Upper lobe of left lung (tissue), 6 donors: ENCODE data around the gene TNFAIP8L3. TPM values are rescaled to one million over a fixed set of nuclear protein-coding genes. Genes with fewer than 3 reads are reported as not detected.

Experiments used
- ATAC-seq, 2 donors: fragments of 200-7000 bp; cut with Tn5 transposase; one replicate each; pipeline ENCODE4 v1.9.1; 2022; ENCODE audit warnings: mild to moderate bottlenecking in 2 of 2, moderate library complexity in 2 of 2; ENCODE audit not compliant: low FRiP score in 2 of 2
- DNase-seq, 2 donors: peaks; one replicate each; pipeline ENCODE4 v3.0.0-alpha.2; 2019 to 2020
- H3K27ac ChIP-seq, 4 donors: fragments of 200-600 bp; sonication (generic); one replicate each; pipeline ENCODE4 v1.5.1; 2016 to 2019
- H3K27me3 ChIP-seq, 4 donors: fragments of 200-600 bp; sonication (generic); one replicate each; pipeline ENCODE4 v1.5.1; 2017 to 2019
- H3K36me3 ChIP-seq, 4 donors: fragments of 200-600 bp; sonication (generic); one replicate each; pipeline ENCODE4 v1.5.1; 2016 to 2019
- H3K4me1 ChIP-seq, 4 donors: fragments of 200-600 bp; sonication (generic); one replicate each; pipeline ENCODE4 v1.5.1; 2018 to 2019
- H3K4me3 ChIP-seq, 4 donors: fragments of 200-600 bp; sonication (generic); one replicate each; pipeline ENCODE4 v1.5.1; 2017 to 2019; ENCODE audit warnings: mild to moderate bottlenecking in 2 of 4, moderate library complexity in 1 of 4
- H3K9me3 ChIP-seq, 4 donors: fragments of 200-600 bp; sonication (generic); one replicate each; pipeline ENCODE4 v1.5.1; 2018 to 2019
- CTCF ChIP-seq, 6 experiments: fragments of 450-650 bp in 4 of 6; fragments of 200-600 bp in 2 of 6; sonication (generic) in 2 of 6; IDR thresholded peaks; one replicate each; pipeline ENCODE4 v1.5.1; 2016 to 2019; ENCODE audit warnings: antibody characterized with exemption in 6 of 6
- EP300 ChIP-seq, 4 donors: sonication (generic); formaldehyde crosslinking; IDR thresholded peaks; one replicate each; pipeline ENCODE4 v1.5.1; 2017; ENCODE audit warnings: antibody characterized with exemption in 4 of 4, control low read depth in 2 of 4
- POLR2A ChIP-seq, 4 donors: fragments of 450-650 bp; IDR thresholded peaks; one replicate each; pipeline ENCODE4 v1.5.1; 2016 to 2017; ENCODE audit warnings: antibody characterized with exemption in 4 of 4, mild to moderate bottlenecking in 2 of 4
- POLR2AphosphoS5 ChIP-seq, 2 donors: sonication (generic); formaldehyde crosslinking; IDR thresholded peaks; one replicate each; pipeline ENCODE4 v1.5.1; 2017; ENCODE audit warnings: antibody characterized with exemption in 2 of 2
- WGBS, 2 donors: methylation state at CpG; one replicate each; pipeline ENCODE4 v1.1.5; 2017 to 2018; 5-methylcytosine and 5-hydroxymethylcytosine counted together
- total RNA-seq, 6 donors: library from RNA; depleted of rRNA in 4 of 6; stranded (reverse); fragments of >200 nt in 4 of 6; gene quantifications; one replicate each; pipeline versions ENCODE4 v1.1.0 to v1.2.1, GENCODE V29; 2016 to 2021
- donor health status: DM: no; HTN: no; CAD: no; lungs with moderate emphysema.
- donor health status: DM: no; HTN: yes; CAD: no; lungs with severe emphysema.

TNFAIP8L3 gene
- total RNA-seq, 6 donors from 2014 or later: 4.2 to 12.4 (median 7.1) TPM

GRCh38 chr15:51089699-51090453, 4.8 kb downstream of the TNFAIP8L3 start:
- no peak for ATAC-seq
- WGBS, 2 donors: 76 to 86% methylated on average over 4 of the region's 4 CpGs

GRCh38 chr15:51089041-51089440, 5.7 kb downstream of the TNFAIP8L3 start:
- no peak overlapping the region for H3K27ac ChIP-seq
- H3K27me3 ChIP-seq: peaks cover 0 to 10% (median 4%) of the 10 kb centered on the region in 4 donors
- no peaks in the 10 kb centered on the region for H3K36me3 ChIP-seq
- WGBS, 2 donors: 100% methylated on average over 1 of the region's 1 CpG
- no peak for DNase-seq
- H3K4me3 ChIP-seq: no peak overlapping the region
- no peak for ATAC-seq
- TF ChIP-seq POLR2AphosphoS5 (IDR thresholded peaks at IDR 0.05) (no peak), POLR2A (IDR thresholded peaks at IDR 0.05) (no peak), CTCF (IDR thresholded peaks at IDR 0.05) (no peak), EP300 (IDR thresholded peaks at IDR 0.05) (no peak)
- H3K9me3 ChIP-seq: no peaks in the 10 kb centered on the region
- peaks cover 0 to 11% (median 7%) of the 10 kb centered on the region in 4 donors for H3K4me1 ChIP-seq

More at GRCh38 chr15:51089699-51090453, 4.8 kb downstream of the TNFAIP8L3 start:
- DNase-seq: no peak
- peaks cover 0 to 18% (median 11%) of the 10 kb centered on the region in 4 donors for H3K4me1 ChIP-seq
- TF ChIP-seq POLR2AphosphoS5 (IDR thresholded peaks at IDR 0.05) (no peak), EP300 (IDR thresholded peaks at IDR 0.05) (no peak), CTCF (IDR thresholded peaks at IDR 0.05) (no peak), POLR2A (IDR thresholded peaks at IDR 0.05) (no peak)
- no peaks in the 10 kb centered on the region for H3K36me3 ChIP-seq
- H3K4me3 ChIP-seq: no peak overlapping the region
- H3K27ac ChIP-seq: peak overlapping the region in 1 of 4 donors; percentile 15
- no peaks in the 10 kb centered on the region for H3K9me3 ChIP-seq
- peaks cover 0 to 13% (median 6%) of the 10 kb centered on the region in 4 donors for H3K27me3 ChIP-seq

- WGBS, 2 donors: 93% methylated on average over 2 of the region's 2 CpGs; no CpG with 5 or more reads in 1 of the 2 donors
- H3K9me3 ChIP-seq: no peaks in the 10 kb centered on the region
- H3K36me3 ChIP-seq: no peaks in the 10 kb centered on the region
- TF ChIP-seq POLR2A (IDR thresholded peaks at IDR 0.05): no peak
- no peak for TF ChIP-seq CTCF (IDR thresholded peaks at IDR 0.05)
- no peak for TF ChIP-seq POLR2AphosphoS5 (IDR thresholded peaks at IDR 0.05)
- TF ChIP-seq EP300 (IDR thresholded peaks at IDR 0.05): no peak
- H3K4me1 ChIP-seq: peaks cover 0 to 6% (median 2%) of the 10 kb centered on the region in 4 donors
- H3K27me3 ChIP-seq: peaks cover 0 to 5% (median 2%) of the 10 kb centered on the region in 4 donors
- DNase-seq (no peak), ATAC-seq (no peak)
- H3K4me3 ChIP-seq: no peak overlapping the region
- H3K27ac ChIP-seq: no peak overlapping the region
These were observed 6.1 kb downstream of the TNFAIP8L3 start for GRCh38 chr15:51088585-51088984.

GRCh38 chr15:51087513-51087912, 7.2 kb downstream of the TNFAIP8L3 start:
- H3K9me3 ChIP-seq: no peaks in the 10 kb centered on the region
- DNase-seq (no peak), ATAC-seq (peak in 1 of 2 donors; percentile 32)
- H3K27ac ChIP-seq: no peak overlapping the region
- H3K36me3 ChIP-seq: no peaks in the 10 kb centered on the region
- no peak for TF ChIP-seq CTCF (IDR thresholded peaks at IDR 0.05)
- no peak for TF ChIP-seq POLR2AphosphoS5 (IDR thresholded peaks at IDR 0.05)
- TF ChIP-seq EP300 (IDR thresholded peaks at IDR 0.05): no peak
- no peak for TF ChIP-seq POLR2A (IDR thresholded peaks at IDR 0.05)
- no peak overlapping the region for H3K4me3 ChIP-seq
- no peaks in the 10 kb centered on the region for H3K27me3 ChIP-seq
- no peaks in the 10 kb centered on the region for H3K4me1 ChIP-seq
- WGBS, 2 donors: 74 to 87% methylated on average over 1 of the region's 1 CpG
